GM21390 (cell line): ENCODE measurements around the gene EFCAB9.
"Not testable (repeated sequence)": the region's sequence is repeated elsewhere in the genome, so short reads cannot be mapped to it uniquely, and the experiment has no call there.

Source experiments
- ATAC-seq: cut with Tn5 transposase; IDR thresholded peaks from one replicate; pipeline ENCODE4 v1.9.1; 2021; ENCODE audit not compliant: unreplicated experiment

EFCAB9 gene

DNA sequence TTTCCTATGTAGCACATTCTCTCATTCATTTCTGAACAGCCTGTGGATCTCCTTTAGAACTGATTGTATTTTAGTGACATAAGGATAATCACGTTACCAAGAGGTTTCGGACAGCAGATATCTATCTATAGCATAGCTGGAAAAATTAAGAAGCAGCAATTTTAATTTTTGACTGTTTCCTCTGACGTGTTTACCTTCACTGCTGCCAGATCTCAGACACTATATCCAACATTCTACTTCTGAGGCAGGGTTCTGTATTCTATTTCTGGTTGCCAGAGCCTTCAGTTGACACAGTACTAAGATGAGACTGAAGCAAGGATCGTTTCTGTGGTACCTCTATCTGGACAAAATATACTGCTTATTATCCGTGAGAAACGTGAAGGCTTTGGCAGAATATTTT is at the start of gene EFCAB9:
Gene EFCAB9 (plus strand): TSS at position 301 of the 400 bp plus-strand sequence. CDS start 1 bp downstream, at position 302.
- no peak for ATAC-seq

DNA sequence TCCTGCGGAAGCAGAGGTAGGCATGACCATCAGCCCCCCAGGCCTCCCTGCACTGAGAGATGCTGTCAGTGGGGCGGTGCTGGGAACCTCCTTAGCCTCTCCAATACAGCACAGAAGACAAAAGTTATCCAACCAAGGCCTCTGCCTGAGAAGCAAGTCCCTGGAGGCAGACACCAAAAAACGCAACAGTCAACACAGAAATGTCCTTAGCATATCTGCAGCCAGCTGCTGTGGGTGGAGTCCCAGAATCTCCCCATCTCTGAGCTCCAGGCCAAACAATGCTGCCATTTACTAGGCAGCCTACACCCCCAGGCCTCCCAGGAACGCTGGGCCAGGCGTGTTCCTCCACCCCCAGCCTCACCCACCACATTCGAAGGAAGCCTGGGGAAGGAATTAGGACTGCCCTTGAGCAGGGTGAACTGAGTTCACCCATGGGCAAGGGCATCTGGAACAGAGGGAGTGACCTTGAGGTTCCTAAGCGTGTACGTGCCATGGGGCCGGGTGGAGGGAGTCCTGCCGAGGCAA is 49.6 kb upstream of the EFCAB9 start:
- ATAC-seq, result peak; percentile 60

DNA sequence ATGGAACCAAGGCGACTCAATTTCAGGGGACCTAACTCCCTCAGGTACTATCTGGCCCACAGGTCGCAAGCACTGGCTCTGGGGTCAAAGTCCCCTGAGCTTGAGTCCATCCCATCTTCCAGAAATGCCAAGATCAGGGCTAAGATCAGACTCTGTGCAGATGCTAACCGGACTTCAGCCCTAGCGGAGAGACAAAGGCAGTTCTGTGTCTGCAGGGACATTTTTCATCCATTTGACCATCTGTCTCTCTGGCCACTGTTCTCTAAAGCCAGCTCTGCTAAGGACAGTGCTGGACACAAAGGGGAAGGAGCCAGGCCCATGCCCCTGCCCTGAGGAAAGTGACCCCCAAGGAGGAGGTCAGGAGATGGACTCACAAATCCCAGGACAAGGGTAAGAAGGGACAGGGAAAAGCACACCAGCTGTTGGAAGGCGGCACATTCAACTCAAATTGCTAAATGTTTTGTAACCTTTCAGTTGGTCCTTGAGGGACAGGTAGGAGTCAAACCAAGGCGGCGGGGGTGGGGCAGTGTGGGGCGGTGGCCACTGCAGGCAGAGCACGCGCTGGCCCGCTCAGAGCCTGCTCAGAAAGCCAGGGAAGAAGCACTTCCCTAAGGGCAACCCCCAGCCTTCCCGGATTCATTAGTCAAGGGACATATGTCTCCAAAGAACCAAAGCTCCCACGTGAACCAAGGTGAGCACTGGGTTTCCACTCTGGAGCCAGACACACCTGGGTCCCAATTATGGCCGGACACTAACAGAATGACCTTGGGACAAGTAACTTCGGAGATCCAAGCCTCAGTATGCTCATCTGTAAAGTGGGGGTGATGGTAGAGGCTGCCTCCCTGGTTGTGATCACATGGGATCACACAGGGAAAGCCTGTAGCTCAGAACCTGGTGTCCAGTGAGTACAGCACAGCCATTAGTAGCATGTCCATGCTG is 48.8 kb upstream of the EFCAB9 start:
- no peak for ATAC-seq

DNA sequence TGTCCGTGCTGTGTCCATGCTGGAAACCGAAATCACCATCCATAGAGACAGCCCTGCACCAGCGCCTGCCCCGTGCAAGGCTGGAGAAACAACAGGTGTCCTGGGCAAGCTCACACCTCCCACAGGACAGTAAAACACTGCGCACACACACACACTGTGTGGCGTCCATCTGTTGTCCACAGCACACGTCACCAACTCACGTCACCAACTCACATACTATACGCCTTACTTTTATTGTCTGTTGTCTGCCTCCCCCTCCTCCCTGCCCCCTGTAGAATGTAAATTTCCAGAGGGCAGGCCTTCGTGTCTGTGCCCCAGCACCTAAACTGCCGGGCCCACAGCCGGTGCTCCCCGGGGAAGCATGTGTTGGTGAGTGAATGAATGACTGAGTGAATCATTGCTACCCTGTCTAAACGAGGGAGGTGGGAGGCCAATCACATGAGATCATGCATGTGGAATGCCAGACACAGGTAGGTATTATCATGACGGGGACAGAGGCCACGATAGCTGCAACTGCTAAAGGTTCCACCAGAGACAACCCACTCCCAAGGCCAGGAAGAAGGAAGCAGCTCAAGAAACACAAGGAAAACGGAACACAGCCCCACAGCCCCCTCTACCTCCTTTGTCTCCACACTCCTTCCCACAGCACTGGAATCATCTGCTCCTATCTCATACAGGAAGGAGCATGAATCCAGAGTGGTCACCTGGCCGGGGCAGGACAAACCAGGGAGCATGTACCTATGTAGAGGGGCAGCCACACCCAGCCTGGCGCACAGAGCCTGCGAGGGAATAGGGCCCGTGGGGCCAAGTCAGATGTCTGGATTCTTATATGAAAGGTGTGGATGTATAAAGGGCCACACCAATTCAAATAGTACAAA is 47.9 kb upstream of the EFCAB9 start:
- no peak for ATAC-seq

DNA sequence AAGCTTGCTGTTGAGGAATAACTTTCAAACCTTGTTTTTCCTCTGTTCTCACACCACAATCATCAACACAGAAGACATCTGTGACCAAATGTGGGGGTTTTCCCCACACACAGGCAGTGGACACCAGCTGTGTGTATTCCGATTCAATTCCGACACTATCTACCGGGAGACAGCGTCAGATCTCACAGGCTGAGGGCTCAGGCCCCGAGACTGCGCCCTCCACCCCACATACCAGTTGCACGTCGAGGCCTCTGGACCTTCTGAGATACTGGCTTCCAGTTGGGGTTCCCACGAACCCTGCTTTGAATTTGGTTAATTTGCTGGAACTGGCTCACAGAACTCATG is 47.3 kb upstream of the EFCAB9 start:
- no peak for ATAC-seq

DNA sequence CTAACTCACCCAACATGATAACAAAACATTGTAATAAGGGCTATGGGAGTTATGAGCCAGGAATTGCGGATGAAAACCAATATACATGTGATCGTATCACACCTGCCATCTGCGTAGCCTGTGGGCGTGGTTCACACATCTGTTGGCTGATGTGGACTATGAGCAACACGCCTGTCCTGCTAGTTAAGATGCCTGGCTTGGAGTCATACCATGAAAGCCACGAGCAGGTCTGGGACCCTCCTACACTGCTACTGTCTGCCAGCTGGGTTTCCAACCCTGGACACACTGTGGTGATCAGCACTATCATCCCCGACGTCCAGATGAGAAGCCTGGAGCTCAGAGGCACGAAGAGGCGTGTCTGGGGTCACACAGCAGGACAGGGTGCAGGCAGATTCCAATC is 46.1 kb upstream of the EFCAB9 start:
- ATAC-seq, result no peak

DNA sequence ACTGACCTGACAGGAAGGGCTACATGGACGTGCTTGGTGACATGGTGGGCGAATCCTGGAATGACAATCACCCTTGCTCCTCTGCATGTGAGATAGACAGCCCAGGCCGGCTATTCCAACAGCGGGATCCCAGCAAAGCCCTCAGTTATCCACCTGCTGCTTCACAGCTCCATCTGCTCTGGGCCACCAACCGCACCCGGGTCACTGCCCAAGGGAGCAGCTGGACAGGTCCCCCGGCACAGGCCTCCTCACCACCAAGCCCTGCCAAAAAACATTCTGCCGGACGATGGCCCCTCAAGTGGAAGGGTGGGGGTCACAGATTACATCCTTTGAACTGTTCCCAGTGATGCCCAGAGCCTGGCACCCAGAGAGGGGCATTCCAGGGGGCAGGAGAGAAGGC is 45.6 kb upstream of the EFCAB9 start:
- ATAC-seq, result no peak

DNA sequence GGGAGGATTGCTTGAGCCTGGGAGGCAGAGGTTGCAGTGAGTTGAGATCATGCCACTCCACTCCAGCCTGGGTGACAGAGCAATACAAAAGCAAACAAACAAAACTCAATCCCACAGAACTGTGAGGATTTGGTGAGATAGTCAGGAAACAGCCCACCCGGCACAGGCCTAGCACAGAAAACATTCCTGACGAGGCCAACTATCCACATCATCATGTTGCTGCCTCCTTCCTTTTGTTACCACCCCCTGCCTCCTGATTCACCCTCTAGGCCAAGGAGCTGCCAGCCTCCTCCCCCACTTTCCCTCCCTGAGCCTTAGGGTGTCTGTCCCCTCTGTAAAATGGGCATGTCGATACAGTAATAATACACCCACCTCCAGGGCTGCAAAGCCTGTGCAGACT is 44.9 kb upstream of the EFCAB9 start:
- no peak for ATAC-seq

DNA sequence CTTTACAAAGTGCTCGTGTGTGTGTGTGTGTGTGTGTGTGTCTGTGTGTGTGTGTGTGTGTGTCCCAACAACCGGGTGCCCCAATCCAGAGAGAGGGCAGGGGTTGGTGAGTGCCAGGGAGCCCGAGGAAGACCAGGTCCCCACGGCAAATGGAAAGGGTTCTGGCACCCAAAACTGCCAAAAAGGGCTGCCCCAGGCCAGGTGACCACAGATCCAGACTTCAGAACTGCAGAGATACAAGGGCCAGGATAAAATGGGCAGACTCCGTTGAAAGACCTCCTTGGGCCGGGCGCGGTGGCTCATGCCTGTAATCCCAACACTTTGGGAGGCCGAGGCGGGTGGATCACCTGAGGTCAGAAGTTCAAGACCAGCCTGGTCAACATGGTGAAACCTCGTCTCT is 44.5 kb upstream of the EFCAB9 start:
- ATAC-seq, result not testable (repeated sequence)

DNA sequence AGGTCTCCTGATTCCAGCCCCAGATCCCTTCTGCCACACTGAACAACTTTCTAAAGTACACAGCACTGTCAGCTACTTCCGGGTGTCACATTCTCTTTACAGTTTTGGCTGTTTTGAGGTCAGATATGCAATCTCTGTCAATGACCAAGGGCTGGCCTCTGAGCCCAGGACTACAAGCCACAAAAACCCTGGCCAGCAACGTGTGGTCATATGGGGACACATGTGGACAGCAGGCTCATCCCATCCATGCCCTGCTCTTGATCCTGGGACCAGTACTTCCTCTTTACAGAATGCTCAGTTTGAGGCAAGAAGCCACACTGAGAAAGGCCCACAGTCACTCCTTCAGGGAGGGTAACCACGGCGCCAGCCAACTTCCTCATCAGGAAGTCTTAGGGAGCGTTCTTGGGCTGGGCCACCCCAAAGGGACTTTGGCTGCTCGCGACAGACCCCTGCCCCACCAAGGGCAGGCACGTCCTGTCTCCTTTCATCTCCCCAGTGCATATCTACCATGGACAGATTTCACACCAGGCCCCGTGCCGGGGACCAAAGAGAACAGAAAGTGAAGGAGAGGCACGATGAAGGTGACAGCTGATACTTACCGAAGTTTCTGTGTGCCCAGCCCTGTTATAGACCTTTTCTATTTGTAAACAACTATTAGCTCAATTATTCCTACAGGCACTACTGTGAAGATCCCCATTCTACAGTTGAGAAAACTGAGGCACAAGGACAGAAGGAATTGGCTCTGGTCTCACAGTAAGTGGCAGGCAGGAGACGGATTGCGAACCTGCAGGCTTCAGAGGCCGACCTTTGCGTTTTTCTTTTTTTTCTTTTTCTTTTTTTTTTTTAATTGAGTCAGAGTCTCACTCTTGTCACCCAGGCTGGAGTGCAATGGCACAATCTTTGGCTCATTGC is 43.2 kb upstream of the EFCAB9 start:
- peak; percentile 68 for ATAC-seq

DNA sequence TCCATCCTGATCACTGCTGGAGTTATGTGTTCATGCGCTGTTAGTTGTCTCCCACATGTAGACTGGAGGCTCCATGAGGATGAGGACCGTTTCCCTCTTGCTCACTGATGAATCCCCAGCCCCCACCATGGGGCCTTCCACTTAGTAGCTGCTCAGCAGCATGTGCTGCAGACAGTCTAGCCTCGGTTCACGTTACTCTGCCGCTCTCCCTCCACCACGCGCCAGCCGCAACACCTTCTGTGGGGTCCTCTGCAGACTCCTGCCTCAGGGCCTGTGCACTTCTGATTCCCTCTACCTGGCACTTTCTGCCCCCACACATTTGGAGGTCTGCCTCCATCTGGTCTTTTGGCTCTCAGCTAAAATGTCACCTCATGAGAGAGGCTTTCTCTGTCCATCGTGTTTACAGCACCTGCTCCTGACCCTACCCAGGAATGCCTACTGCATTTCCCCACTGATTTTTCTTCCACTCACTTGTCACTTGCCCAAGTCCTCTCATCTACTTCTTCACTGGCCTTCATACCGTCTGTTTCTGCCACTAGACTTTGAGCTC is 42.2 kb upstream of the EFCAB9 start:
- ATAC-seq, result no peak

DNA sequence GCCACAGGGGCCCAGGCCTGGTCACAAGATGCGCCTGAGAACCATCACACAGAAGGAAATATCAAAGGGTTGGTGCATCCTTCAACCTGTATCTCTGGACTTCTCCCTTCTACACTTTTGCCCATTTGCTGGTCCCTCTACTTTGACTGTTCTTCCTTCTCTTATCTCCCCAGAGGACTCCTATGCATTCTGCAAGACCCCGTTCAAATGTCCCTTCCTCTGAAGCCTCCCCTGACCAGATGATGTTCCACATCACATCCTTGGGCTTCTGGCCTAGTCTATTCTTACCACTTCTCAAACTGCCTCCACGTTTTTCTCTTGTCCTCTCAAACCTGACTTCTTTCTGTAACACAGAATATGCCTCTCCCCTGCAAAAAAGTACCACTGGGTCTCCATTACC is 40.3 kb upstream of the EFCAB9 start:
- no peak for ATAC-seq

DNA sequence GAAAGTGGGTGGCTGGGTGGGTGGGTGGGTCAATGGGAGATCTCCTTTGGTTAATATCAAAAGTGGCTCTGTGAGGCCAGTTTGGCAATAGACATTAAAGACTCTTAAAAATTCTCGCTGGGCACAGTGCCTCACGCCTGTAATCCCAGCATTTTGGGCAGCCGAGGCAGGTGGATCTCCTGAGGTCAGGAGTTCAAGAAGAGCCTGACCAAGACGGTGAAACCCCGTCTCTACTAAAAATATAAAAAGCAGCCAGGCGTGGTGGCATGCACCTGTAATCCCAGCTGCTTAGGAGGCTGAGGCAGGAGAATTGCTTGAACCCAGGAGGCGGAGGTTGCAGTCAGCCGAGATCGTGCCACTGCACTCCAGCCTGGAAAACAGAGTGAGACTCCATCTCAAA is 38.9 kb upstream of the EFCAB9 start:
- not testable (repeated sequence) for ATAC-seq

DNA sequence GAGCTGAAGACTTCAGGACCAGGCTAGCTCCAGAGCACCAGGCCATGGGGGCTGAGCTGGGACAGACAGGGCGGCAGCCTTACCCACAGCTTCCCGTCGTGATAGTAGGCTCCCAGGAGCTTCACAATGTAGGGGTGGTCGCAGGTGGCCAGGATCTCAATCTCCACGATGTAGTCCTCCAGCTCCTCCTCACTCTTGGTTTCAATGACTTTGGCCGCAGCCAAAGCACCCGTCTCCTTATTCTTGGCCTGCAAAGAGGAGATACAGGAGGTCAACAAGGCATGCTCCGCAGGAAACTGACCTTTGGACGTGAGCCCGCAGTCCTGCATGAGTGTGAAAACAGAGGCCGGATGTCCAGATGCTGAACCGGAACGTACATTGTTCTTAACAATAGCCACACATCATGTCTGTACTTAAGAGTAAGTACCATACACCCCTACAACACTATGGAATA is 37.4 kb upstream of the EFCAB9 start:
- no peak for ATAC-seq

DNA sequence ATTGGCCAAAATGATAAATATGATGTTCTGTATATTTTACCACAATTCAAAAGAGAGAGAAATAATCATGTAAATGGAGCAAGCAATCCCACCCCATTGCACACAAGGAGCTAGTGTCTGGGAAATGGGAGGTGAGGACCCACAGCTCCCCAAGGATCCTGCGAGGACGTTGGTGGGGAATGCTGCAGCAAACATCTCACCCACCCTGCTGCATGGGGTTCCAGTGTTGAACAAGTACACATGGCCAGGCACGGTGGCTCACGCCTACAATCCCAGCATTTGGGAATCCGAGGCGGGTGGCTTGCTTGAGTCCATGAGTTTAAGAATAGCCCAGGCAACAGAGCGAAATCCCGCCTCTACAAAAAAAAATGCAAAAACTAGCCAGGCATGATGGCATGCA is 35.0 kb upstream of the EFCAB9 start:
- ATAC-seq, result no peak

DNA sequence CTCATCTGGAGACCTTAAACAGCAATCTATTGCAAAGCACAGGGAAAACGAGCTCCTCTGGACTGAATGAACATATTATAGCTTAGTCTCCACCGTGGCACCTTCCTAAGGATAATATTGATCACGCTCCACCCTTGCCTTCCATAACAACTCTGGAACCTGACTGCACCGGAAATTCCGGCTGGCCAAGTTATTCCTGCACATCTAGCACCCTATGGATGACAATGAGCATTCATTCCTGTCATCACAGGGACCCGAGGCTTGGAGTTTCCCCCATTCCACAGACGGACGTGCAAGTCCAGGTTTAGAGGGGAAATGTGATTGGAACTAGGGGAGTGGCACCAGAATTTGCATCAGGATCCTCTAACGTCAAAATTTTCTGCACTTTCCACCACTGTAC is 33.5 kb upstream of the EFCAB9 start:
- ATAC-seq, result no peak

DNA sequence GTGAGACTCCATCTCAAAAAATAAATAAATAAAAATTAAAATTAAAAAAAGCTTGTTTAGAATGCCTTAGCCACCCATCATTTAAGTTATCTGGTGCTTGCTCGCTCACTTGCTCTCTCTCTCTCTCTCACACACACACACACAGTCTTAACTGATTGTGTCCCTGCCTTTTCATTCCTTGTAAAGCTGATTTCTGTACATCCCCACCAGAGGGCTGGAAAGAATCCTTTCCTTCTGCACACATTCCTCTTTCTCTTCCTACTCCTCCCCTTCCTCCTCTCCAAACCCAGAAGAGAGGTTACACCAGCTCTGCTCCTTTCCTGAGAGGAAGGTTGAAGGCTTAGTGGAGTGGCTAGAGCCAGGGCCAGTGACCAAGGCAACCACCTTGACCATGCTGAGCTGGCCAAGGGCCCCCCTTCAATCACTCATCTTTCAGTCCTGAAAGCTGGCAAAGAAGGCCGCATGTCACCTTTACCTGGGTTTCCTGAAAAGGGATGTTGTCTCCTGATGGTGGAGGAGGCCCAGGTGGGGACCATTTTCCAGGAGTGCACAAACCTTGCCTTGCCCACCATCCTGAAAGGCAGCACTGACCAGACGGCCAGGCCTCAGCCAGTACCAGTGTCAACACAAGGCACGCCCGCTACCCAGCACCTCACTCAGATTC is 31.5 kb upstream of the EFCAB9 start:
- no peak for ATAC-seq

DNA sequence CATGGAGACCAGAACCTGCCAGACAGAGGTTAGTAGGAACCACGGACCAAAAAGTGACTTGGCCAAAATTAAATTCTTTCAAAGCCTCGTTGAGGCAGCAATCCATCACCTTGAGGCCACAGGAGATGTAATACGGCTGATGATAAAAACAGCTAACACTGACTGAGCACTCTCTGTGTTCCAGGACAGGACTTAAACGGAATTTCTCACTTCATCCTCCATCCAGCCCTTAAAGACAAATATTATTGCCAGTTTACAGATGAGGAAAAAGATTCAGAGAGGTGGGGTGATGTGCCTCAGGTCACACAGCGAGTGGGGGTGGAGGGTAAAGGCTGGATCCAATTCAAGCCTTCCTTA is 31.0 kb upstream of the EFCAB9 start:
- no peak for ATAC-seq

DNA sequence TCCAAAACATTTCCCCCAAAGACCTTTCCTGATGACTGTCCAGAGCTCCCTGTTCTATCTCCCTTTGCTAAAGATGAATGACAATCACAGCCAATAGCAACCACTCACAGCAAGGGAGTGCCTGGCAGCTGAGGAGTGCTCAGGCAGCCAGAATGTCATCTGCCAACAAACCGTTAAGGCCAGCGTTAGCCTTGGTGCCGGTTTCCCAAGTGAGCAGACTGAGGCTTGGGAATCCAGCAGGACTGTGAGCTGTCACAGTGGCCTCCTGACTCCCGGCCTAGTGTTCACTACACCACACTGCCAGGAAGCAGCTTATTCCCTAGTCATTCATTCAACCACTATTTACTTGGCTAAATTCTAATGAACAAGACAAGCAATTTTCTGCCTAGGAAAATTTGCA is 30.6 kb upstream of the EFCAB9 start:
- no peak for ATAC-seq

DNA sequence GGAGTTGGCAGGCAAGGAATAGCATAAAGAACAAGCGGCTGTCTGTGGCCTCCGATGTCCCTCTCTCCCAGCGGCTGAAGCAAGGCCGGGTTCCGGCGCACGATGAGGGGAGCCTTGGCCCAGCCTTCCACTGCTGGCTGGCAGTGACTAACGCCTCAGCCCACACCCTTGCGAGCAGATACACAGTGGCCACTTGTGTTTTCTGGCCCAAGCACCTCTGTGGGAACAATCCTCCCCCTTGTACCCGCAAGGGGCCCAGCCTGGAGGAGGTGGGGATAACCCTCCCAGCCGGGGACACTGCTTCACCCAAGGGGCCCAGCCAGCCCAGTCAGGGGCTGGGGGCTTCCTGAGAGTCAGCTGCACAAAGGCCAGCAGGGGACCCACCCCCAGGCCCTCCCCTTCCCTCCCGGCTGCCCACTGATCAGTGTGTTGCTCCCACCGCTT is 29.2 kb upstream of the EFCAB9 start:
- ATAC-seq, result no peak
